Thymus (tissue), 11 donors: ENCODE results near the gene DRD3. TPM values are rescaled to one million over a fixed set of nuclear protein-coding genes. Genes with fewer than 3 reads are reported as not detected.

Experiments used
- DNase-seq, 9 donors: peaks; one replicate each; pipeline ENCODE4 v3.0.0-alpha.2; 2013; ENCODE audit warnings: low spot score in 9 of 9, low read depth in 6 of 9, missing footprints in 1 of 9
- H3K27ac ChIP-seq, 2 donors: one replicate each; pipeline ENCODE4 v1.5.1; 2013; ENCODE audit warnings: control low read depth in 1 of 2, low read depth in 1 of 2, low read length in 1 of 2, mild to moderate bottlenecking in 1 of 2, moderate library complexity in 1 of 2
- H3K27me3 ChIP-seq, 2 donors: one replicate each; pipeline ENCODE4 v1.5.1; 2013; ENCODE audit warnings: low read length in 1 of 2; ENCODE audit not compliant: control insufficient read depth in 2 of 2, insufficient read depth in 1 of 2
- H3K36me3 ChIP-seq, 2 donors: one replicate each; pipeline ENCODE4 v1.5.1; 2013; ENCODE audit warnings: low read length in 1 of 2, mild to moderate bottlenecking in 1 of 2, moderate library complexity in 1 of 2; ENCODE audit not compliant: control insufficient read depth in 2 of 2, insufficient read depth in 2 of 2
- H3K4me1 ChIP-seq, 2 donors: one replicate each; pipeline ENCODE4 v1.5.1; 2013; ENCODE audit warnings: low read length in 2 of 2; ENCODE audit not compliant: control insufficient read depth in 2 of 2, insufficient read depth in 2 of 2
- H3K4me3 ChIP-seq, 2 donors: one replicate each; pipeline ENCODE4 v1.5.1; 2013; ENCODE audit warnings: low read length in 2 of 2, control low read depth in 1 of 2, mild to moderate bottlenecking in 1 of 2
- H3K9me3 ChIP-seq, 2 donors: one replicate each; pipeline ENCODE4 v1.5.1; 2013; ENCODE audit warnings: low read length in 1 of 2, mild to moderate bottlenecking in 1 of 2; ENCODE audit not compliant: control insufficient read depth in 2 of 2, insufficient read depth in 1 of 2
- WGBS: extraction: QIAGEN DNeasy Blood & Tissue Kit; methylation state at CpG from one replicate; pipeline ENCODE4 v1.1.7; 2013; 5-methylcytosine and 5-hydroxymethylcytosine counted together
- polyA plus RNA-seq: library from polyadenylated mRNA; stranded (reverse); fragments of 200-250 nt; gene quantifications from one replicate; pipeline ENCODE4 v1.2.3, GENCODE V29; 2013
- total RNA-seq: library from RNA; stranded (reverse); fragments of 120-200 nt; gene quantifications from one replicate; pipeline ENCODE4 v1.2.4, GENCODE V29; 2013
- donor health status: healthy.

The DRD3 gene
- total and polyA plus RNA-seq, 2 donors, result 0.05 TPM; not detected in 1

DNA sequence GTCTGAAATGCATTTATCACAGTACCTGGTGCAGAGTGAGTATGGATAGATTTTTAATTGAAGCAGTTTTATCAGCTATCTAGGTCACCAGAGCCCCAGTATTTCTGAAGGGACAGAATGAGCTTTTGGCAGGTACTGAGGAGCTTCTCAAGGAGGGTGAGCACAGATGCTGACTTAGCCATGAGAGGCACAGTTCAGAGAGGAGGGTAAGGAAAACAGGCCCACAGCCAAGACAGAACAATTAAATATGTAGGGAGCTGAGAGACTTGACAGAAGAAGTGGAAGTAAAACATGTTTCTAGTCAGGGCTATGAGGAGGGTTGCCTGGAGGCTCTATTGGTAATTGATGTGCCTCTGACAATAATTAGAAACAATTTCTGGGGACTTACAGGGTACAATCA is 38.4 kb upstream of the DRD3 start:
- Histone ChIP-seq H3K4me1 (peaks cover 4 to 16% of the 10 kb centered on the region in 2 donors), H3K27me3 (peaks cover 0 to 2% of the 10 kb centered on the region in 2 donors), H3K4me3 (no peak overlapping the region), H3K36me3 (no peaks in the 10 kb centered on the region), H3K27ac (no peak overlapping the region), H3K9me3 (no peaks in the 10 kb centered on the region)
- DNase-seq, result no peak

DNA sequence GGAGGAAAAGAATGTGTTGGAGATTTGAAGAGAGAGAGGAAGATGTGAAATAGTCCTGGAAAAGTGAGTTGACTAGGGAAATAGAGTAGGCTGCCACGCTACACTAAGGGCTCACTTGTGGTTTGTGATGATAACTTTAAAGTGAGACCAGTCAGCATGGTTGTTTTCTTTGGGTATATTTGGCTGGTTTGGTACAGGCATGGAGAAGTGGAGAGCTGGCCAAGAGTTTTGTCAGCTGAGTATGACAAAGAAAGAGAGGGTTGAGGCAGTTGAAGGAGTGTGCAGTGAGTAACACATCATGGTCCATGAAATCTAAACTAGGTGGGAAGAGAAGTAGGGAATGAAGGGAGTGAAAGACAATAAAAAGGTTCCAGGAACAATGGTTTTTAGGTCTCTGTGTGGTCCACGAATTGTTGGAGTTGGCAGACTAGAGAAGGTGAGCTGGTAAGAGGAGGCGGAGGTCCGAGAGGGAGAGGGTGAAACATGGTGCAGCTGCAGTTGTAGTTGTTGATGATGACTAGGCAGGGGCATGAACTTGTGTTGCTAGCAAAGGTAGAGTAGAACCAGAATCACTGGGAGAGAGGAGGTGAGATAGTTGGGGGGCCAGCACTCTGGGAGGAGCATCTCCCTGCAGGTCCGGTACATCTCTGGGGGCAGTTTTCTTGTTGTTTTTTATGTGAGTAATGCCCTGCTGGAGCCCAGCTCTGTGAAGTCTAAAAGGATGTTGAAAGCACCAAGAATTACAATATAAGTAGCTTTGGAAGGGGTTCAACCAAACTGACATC is 37.5 kb upstream of the DRD3 start:
- Histone ChIP-seq H3K27ac (no peak overlapping the region), H3K36me3 (no peaks in the 10 kb centered on the region), H3K9me3 (no peaks in the 10 kb centered on the region), H3K4me3 (no peak overlapping the region), H3K4me1 (peaks cover 4 to 16% of the 10 kb centered on the region in 2 donors), H3K27me3 (peaks cover 0 to 2% of the 10 kb centered on the region in 2 donors)
- 97% methylated on average over 5 of the region's 5 CpGs for WGBS
- no peak for DNase-seq

DNA sequence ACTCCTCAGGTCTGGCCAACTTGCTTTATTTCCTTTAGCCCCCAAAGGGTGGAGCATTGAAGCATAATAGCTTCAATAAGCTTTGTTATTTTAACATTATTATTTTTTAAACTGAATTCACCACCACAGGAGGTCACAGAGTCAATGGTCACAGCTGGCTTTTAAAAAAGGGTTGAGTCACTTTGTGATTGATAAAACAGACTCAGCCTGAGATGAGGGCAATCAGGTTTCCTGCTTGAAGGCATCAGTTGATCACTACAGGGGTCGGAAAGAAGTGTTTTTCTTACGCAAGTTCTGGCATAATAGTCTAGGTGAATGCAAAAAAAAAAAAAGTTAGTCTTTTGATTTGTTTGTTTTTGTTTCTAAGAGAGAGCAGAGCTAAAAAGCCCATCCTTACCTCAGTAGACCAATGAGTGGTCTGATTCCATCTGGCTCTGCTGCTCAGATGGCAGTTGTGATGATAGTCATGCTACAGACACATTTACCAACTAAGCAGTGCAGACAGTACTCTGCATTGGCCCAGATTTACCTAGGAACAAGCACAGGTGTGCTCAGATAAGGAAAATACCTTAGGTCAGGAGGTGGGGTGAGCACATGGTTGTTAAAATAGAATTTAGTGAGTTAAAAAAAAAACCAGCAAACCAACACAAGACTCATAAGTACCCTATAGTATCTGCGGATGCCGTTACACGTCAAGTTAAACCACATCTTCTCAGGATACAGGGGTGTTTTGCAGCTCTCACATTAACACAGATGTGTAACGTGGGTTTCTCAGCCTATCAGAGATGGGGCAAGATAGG is 35.9 kb upstream of the DRD3 start:
- peaks cover 4 to 16% of the 10 kb centered on the region in 2 donors for H3K4me1 ChIP-seq
- peak in 1 of 9 donors; percentile 27 for DNase-seq

DNA sequence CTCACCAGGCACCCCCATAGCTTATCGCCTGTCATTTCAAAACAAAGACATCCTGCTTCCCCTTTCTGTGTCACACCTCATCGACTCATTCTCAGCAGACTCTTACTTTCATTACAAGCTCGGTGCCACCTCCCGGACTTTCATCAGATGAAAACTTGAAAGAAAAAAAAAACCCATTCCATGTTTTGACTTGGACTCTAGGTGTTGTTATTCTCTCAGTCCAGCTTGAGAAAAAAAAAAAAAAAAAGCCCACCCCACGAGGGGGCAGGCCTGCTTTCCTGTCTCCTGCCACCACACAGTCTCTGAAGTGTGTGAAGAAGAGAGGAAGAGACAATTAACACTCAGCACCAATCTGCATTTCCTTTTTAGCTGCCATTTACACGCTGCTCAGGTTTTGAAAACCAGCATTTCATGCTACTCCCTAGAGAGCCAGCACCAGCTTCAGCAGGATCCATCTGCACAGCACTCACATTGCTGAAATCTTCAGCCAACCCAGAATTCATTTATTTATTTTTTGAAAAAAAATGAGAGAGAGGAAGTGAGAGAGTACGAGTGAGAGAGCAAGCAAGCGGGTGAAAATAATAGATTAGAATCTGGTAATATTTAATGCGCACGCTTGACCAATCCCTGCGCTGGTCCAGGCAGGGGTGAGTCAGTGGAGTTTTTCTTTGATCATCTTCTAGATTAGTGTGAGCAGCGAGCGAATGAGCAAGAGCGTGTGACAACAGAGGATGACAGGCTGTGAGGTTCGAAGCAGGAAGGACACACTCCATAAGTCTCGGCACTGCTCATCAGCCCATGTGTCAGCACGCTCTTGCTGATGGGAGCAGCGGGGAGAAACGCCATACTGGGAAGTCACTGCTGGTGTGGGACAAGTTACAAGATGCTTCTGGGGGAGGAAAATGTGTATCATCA is 35.0 kb upstream of the DRD3 start:
- peak overlapping the region; percentile 31 to 53 for H3K4me3 ChIP-seq
- H3K4me1 ChIP-seq, result peaks cover 4 to 16% of the 10 kb centered on the region in 2 donors
- H3K36me3 ChIP-seq, result no peaks in the 10 kb centered on the region
- 15% methylated on average over 19 of the region's 19 CpGs for WGBS
- DNase-seq, result peak in 8 of 9 donors; percentile 19 to 78 (median 40)
- peaks cover 0 to 2% of the 10 kb centered on the region in 2 donors for H3K27me3 ChIP-seq
- H3K27ac ChIP-seq, result peak overlapping the region; percentile 79 to 95
- no peaks in the 10 kb centered on the region for H3K9me3 ChIP-seq

More for the DNA sequence above, 35.9 kb upstream of the DRD3 start:
- Histone ChIP-seq H3K36me3 (no peaks in the 10 kb centered on the region), H3K27ac (peak overlapping the region; percentile 79 to 95), H3K27me3 (peaks cover 0 to 2% of the 10 kb centered on the region in 2 donors), H3K9me3 (no peaks in the 10 kb centered on the region), H3K4me3 (peak overlapping the region; percentile 31 to 53)
- WGBS, result 76% methylated on average over 6 of the region's 6 CpGs

DNA sequence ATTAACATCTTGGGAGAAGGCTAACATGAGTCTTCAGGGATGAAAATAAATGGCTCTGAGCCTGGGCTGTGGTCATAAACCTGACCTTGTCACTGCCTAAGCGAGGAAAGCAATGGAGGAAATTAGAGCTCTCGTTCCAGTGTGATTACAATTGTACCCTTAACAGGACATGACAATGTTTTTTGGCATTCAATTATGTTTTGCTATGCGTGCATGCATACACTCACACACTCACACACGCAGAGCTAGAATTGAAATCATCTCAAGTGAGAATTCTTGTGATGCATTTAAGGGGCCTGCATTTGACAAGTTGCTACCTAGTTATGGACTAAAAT is 34.4 kb upstream of the DRD3 start:
- Histone ChIP-seq H3K36me3 (no peaks in the 10 kb centered on the region), H3K4me1 (peaks cover 4 to 16% of the 10 kb centered on the region in 2 donors), H3K9me3 (no peaks in the 10 kb centered on the region), H3K4me3 (peak overlapping the region; percentile 31 to 53), H3K27me3 (no peaks in the 10 kb centered on the region), H3K27ac (peak overlapping the region; percentile 79 to 95)
- 61% methylated on average over 4 of the region's 4 CpGs for WGBS
- peak in 1 of 9 donors; percentile 5 for DNase-seq

DNA sequence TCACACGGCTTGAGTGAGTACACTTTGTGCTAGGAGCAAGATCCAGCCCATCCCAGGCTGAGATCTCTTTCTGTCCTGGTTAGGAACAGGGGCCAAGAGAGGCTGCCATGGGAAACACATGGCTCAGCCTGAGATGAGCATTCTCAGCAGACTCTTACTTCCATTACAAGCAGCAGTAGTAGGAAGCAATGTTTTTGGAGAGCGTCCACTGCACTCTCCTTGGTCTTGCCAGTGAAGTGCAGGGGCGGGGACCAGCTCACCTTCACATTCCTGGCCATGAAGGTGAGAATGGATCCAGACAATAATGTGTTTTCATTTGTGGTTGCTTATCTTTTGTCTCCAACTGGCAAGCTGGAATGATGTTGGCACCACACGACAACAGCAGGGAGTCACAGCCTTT is 33.8 kb upstream of the DRD3 start:
- WGBS, result 96% methylated on average over 4 of the region's 4 CpGs
- H3K4me3 ChIP-seq, result no peak overlapping the region
- H3K27me3 ChIP-seq, result no peaks in the 10 kb centered on the region
- peaks cover 4 to 16% of the 10 kb centered on the region in 2 donors for H3K4me1 ChIP-seq
- H3K9me3 ChIP-seq, result no peaks in the 10 kb centered on the region
- H3K27ac ChIP-seq, result no peak overlapping the region
- DNase-seq, result no peak
- no peaks in the 10 kb centered on the region for H3K36me3 ChIP-seq

- 89% methylated on average over 4 of the region's 4 CpGs for WGBS
- Histone ChIP-seq H3K27me3 (no peaks in the 10 kb centered on the region), H3K4me1 (peaks cover 0 to 2% of the 10 kb centered on the region in 2 donors), H3K36me3 (no peaks in the 10 kb centered on the region), H3K9me3 (no peaks in the 10 kb centered on the region), H3K27ac (no peak overlapping the region), H3K4me3 (no peak overlapping the region)
- no peak for DNase-seq
These were observed 28.9 kb upstream of the DRD3 start for GRCh38 chr3:114207768-114208167.

DNA sequence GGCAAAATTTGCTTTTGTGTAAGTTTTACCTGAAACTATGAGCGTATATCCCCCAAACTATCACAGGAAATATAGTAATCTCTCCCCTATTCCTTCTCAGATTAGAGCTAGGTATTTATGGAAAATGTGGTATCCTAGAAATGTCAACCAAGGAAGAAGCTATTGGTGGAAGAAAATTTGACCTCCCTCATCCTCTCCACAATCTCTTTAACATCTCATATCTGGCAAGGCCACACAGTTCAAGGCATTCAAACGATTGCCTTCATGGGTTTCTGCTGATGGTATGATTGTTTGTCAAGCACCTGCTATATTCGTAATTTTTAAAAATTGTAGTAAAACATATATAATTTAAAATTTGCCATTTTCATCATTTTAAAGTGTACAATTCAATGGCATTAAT is 27.5 kb upstream of the DRD3 start:
- no peak for DNase-seq
- Histone ChIP-seq H3K27ac (no peak overlapping the region), H3K4me3 (no peak overlapping the region), H3K4me1 (no peaks in the 10 kb centered on the region), H3K9me3 (no peaks in the 10 kb centered on the region), H3K27me3 (no peaks in the 10 kb centered on the region), H3K36me3 (no peaks in the 10 kb centered on the region)
- WGBS, result 96% methylated on average over 3 of the region's 3 CpGs
